ENCODE data around the gene ADAMTS9.
A peak's percentile ranks its signal among the peaks of the same experiment; 100 is the strongest.

The ADAMTS9 gene

GRCh38 chr3:64687781-64688604 lies at the start of gene ADAMTS9:
ADAMTS9 (minus strand) TSS chr3:64688000; CDS start chr3:64687657, 343 bp downstream.
- peak in 2 of 3 experiments; percentile 29 to 39 for DNase-seq

- no peak for DNase-seq
Measured at GRCh38 chr3:64732576-64732975, 44.8 kb upstream of the ADAMTS9 start.

- no peak for DNase-seq
Measured at GRCh38 chr3:64730681-64731080, 42.9 kb upstream of the ADAMTS9 start.

GRCh38 chr3:64728994-64729393 lies 41.2 kb upstream of the ADAMTS9 start:
- no peak for DNase-seq

GRCh38 chr3:64728428-64728827 lies 40.6 kb upstream of the ADAMTS9 start:
- DNase-seq = no peak

- no peak for DNase-seq
Measured at GRCh38 chr3:64726414-64727090, 38.8 kb upstream of the ADAMTS9 start.

- no peak for DNase-seq
Measured at GRCh38 chr3:64718976-64719375, 31.2 kb upstream of the ADAMTS9 start.

GRCh38 chr3:64717872-64718613 lies 30.2 kb upstream of the ADAMTS9 start:
- DNase-seq = no peak

- no peak for DNase-seq
Measured at GRCh38 chr3:64717411-64717810, 29.6 kb upstream of the ADAMTS9 start.

GRCh38 chr3:64716110-64716710 lies 28.4 kb upstream of the ADAMTS9 start:
- DNase-seq = no peak

GRCh38 chr3:64715211-64715982 lies 27.6 kb upstream of the ADAMTS9 start:
- no peak for DNase-seq

GRCh38 chr3:64708456-64708855 lies 20.7 kb upstream of the ADAMTS9 start:
- DNase-seq = no peak

GRCh38 chr3:64705946-64706345 lies 18.1 kb upstream of the ADAMTS9 start:
- DNase-seq = no peak

GRCh38 chr3:64696896-64697295 lies 9.1 kb upstream of the ADAMTS9 start:
- DNase-seq = no peak

- no peak for DNase-seq
Measured at GRCh38 chr3:64694114-64694513, 6.3 kb upstream of the ADAMTS9 start.

GRCh38 chr3:64693031-64693430 lies 5.2 kb upstream of the ADAMTS9 start:
- DNase-seq = no peak

GRCh38 chr3:64691051-64691450 lies 3.3 kb upstream of the ADAMTS9 start:
- no peak for DNase-seq

- DNase-seq = peak in 2 of 3 experiments; percentile 31 to 39
Measured at GRCh38 chr3:64687086-64687780, 567 bp downstream of the ADAMTS9 start.

- DNase-seq = peak in 2 of 3 experiments; percentile 36 to 52
Measured at GRCh38 chr3:64686446-64686908, 1.3 kb downstream of the ADAMTS9 start.

- DNase-seq = peak in 2 of 3 experiments; percentile 36 to 52
Measured at GRCh38 chr3:64685800-64686445, 1.9 kb downstream of the ADAMTS9 start.

GRCh38 chr3:64685331-64685799 lies 2.4 kb downstream of the ADAMTS9 start:
- DNase-seq = peak in 2 of 3 experiments; percentile 17 to 22

Measured in NCI-H1417 (cell line).